Neuronal stem cell (in vitro differentiated cells): ENCODE measurements around the gene FNIP2.

ENCODE experiments used
- DNase-seq: peaks from one replicate; pipeline ENCODE4 v3.0.0-alpha.2; 2013; ENCODE audit warnings: low spot score
- H2AFZ ChIP-seq: one replicate; pipeline ENCODE4 v1.6.1; 2013; ENCODE audit warnings: mild to moderate bottlenecking, low read length, inconsistent platforms
- H2AK5ac ChIP-seq: 2 replicates; pipeline ENCODE4 v1.6.1; 2013; ENCODE audit warnings: low read depth, mild to moderate bottlenecking, inconsistent platforms, low read length, moderate library complexity, mixed read lengths
- H2BK120ac ChIP-seq: 2 replicates; pipeline ENCODE4 v1.6.1; 2013; ENCODE audit warnings: low read depth, mild to moderate bottlenecking, inconsistent platforms, low read length, moderate library complexity, mixed read lengths
- H2BK12ac ChIP-seq: one replicate; pipeline ENCODE4 v1.6.1; 2013; ENCODE audit warnings: low read length, inconsistent platforms
- H2BK15ac ChIP-seq: 2 replicates; pipeline ENCODE4 v1.6.1; 2013; ENCODE audit warnings: mild to moderate bottlenecking, low read length, inconsistent platforms, mixed read lengths
- H2BK5ac ChIP-seq: one replicate; pipeline ENCODE4 v1.6.1; 2013; ENCODE audit warnings: inconsistent platforms, mild to moderate bottlenecking, low read length, moderate library complexity
- H3K14ac ChIP-seq: one replicate; pipeline ENCODE4 v1.6.1; 2013; ENCODE audit warnings: low read length, inconsistent platforms
- H3K18ac ChIP-seq: 2 replicates; pipeline ENCODE4 v1.6.1; 2013; ENCODE audit warnings: low read length, inconsistent platforms
- H3K23ac ChIP-seq: 2 replicates; pipeline ENCODE4 v1.6.1; 2013; ENCODE audit warnings: low read depth, mild to moderate bottlenecking, mixed read lengths, low read length, inconsistent platforms; ENCODE audit not compliant: poor library complexity
- H3K27ac ChIP-seq: replicated peaks from 3 replicates; pipeline ENCODE4 v1.5.1; 2013; ENCODE audit warnings: low read length, inconsistent platforms
- H3K27me3 ChIP-seq, 3 experiments: 2 replicates each; pipeline ENCODE4 v1.6.1; 2013; ENCODE audit warnings: low read length in 3 of 3, mild to moderate bottlenecking in 2 of 3, inconsistent platforms in 1 of 3, low read depth in 1 of 3, mixed read lengths in 1 of 3, moderate library complexity in 1 of 3; ENCODE audit not compliant: control insufficient read depth in 3 of 3, insufficient read depth in 3 of 3
- H3K36me3 ChIP-seq, 2 donors: replicated peaks in 1 of 2; 2 replicates each; pipeline ENCODE4 v1.6.1; 2013; ENCODE audit warnings: low read length in 2 of 2; ENCODE audit not compliant: control insufficient read depth in 2 of 2, insufficient read depth in 2 of 2
- H3K4ac ChIP-seq: 2 replicates; pipeline ENCODE4 v1.6.1; 2013; ENCODE audit warnings: inconsistent platforms, mild to moderate bottlenecking, low read length, moderate library complexity
- H3K4me1 ChIP-seq, 2 donors: 1 replicate in 1 of 2; 2 replicates in 1 of 2; pipeline ENCODE4 v1.6.1; 2013; ENCODE audit warnings: low read length in 2 of 2, low read depth in 1 of 2; ENCODE audit not compliant: control insufficient read depth in 2 of 2, insufficient read depth in 1 of 2
- H3K4me2 ChIP-seq: one replicate; pipeline ENCODE4 v1.6.1; 2013; ENCODE audit warnings: mild to moderate bottlenecking, low read length, inconsistent platforms; ENCODE audit not compliant: insufficient read depth, poor library complexity, severe bottlenecking
- H3K4me3 ChIP-seq, 2 donors: 2 replicates each; pipeline ENCODE4 v1.5.1; 2013; ENCODE audit warnings: low read length in 2 of 2, mild to moderate bottlenecking in 2 of 2, inconsistent platforms in 1 of 2, moderate library complexity in 1 of 2
- H3K79me1 ChIP-seq: one replicate; pipeline ENCODE4 v1.6.1; 2013; ENCODE audit warnings: low read depth, mild to moderate bottlenecking, inconsistent platforms, low read length, moderate library complexity
- H3K9ac ChIP-seq: one replicate; pipeline ENCODE4 v1.6.1; 2013; ENCODE audit warnings: mild to moderate bottlenecking, low read depth, low read length, inconsistent platforms; ENCODE audit not compliant: poor library complexity
- H3K9me3 ChIP-seq, 2 donors: replicated peaks in 1 of 2; 2 replicates each; pipeline versions ENCODE3 to v1.6.1; 2013; ENCODE audit warnings: low read length in 2 of 2, mild to moderate bottlenecking in 2 of 2, inconsistent platforms in 1 of 2, low read depth in 1 of 2, mixed read lengths in 1 of 2, moderate library complexity in 1 of 2; ENCODE audit not compliant: control insufficient read depth in 2 of 2, insufficient read depth in 1 of 2
- H4K8ac ChIP-seq: one replicate; pipeline ENCODE4 v1.6.1; 2013; ENCODE audit warnings: low read depth, mild to moderate bottlenecking, inconsistent platforms, low read length, moderate library complexity
- H4K91ac ChIP-seq: one replicate; pipeline ENCODE4 v1.6.1; 2013; ENCODE audit warnings: low read length, low read depth, mild to moderate bottlenecking, inconsistent platforms; ENCODE audit not compliant: poor library complexity
- WGBS, 2 donors: extraction: QIAGEN DNeasy Blood & Tissue Kit; methylation state at CpG; one replicate each; pipeline ENCODE4 v1.1.7; 2013; ENCODE audit warnings: missing lambda C conversion rate in 2 of 2, mixed read lengths in 1 of 2; ENCODE audit not compliant: insufficient read length in 2 of 2, insufficient replicate concordance in 1 of 2; ENCODE audit errors: extremely low coverage in 2 of 2; 5-methylcytosine and 5-hydroxymethylcytosine counted together

FNIP2 gene

DNA sequence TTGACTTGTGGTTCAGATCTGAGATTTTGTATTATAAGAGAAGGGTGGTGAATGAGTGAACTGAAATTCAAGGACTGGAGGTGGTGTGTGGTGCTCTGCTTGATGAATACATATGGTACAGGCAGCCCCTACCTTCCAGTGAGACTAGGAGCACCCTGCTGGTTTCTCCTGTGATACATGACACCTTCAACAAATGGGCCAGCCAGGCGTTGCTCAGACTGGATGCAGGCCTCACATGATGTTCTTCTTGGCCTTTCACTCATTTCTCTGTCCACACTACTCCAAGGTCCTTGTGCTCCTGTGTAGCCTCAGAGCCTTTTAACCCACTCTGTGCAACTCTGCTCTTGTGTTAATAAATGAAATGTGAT lies 67.2 kb downstream of the FNIP2 start:
- no peak overlapping the region for H2AK5ac ChIP-seq
- no peak overlapping the region for H3K4ac ChIP-seq
- H3K23ac ChIP-seq: no peak overlapping the region
- no peak overlapping the region for H3K27ac ChIP-seq
- H3K18ac ChIP-seq: no peak overlapping the region
- H2BK5ac ChIP-seq: no peak overlapping the region
- DNase-seq: no peak
- no peak overlapping the region for H4K91ac ChIP-seq
- H2BK15ac ChIP-seq: no peak overlapping the region
- H3K27me3 ChIP-seq: no peaks in the 10 kb centered on the region
- no peak overlapping the region for H4K8ac ChIP-seq
- H3K4me1 ChIP-seq: peaks cover 0 to 3% of the 10 kb centered on the region in 2 donors
- H2BK120ac ChIP-seq: no peak overlapping the region
- peaks cover 0 to 68% of the 10 kb centered on the region in 2 donors for H3K36me3 ChIP-seq
- no peaks in the 10 kb centered on the region for H3K9me3 ChIP-seq
- H3K9ac ChIP-seq: no peak overlapping the region
- no peaks in the 10 kb centered on the region for H3K79me1 ChIP-seq
- no peak overlapping the region for H2BK12ac ChIP-seq
- H2AFZ ChIP-seq: no peak overlapping the region
- no peak overlapping the region for H3K4me3 ChIP-seq
- no CpG with 5 or more reads among the region's 1 CpG for WGBS, 2 donors
- H3K4me2 ChIP-seq: no peak overlapping the region
- H3K14ac ChIP-seq: no peak overlapping the region

DNA sequence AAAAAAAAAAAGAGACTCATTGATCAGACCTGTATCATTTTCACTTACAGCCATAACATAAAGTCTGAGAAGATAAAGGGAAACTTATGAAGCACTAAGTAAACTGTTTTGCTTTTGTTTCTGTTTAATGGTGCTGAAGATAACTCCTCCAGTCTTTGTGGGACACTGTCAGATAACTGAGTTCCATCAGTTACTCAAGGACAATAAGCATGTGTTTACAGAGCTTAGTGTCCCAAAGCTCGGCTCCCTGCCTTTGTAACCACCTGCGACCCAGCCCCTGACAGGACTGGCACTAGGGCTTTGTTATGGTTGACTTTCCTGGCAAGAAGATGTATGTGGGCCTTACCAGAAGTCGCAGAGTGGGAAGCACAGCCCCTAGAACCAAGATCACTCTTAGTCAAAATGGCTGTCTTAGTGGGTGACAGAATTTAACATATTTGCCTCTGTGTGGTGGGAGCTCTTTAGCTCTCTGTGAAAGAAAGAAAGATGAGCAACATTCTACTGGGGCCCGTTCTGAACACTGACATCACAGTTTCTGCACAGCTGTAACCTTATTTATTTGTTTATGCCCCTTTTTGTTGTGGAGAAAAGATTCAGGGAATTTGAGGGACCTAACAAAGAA lies 68.1 kb downstream of the FNIP2 start:
- Histone ChIP-seq H3K79me1 (no peaks in the 10 kb centered on the region), H3K14ac (no peak overlapping the region), H2AK5ac (no peak overlapping the region), H3K27me3 (no peaks in the 10 kb centered on the region), H3K36me3 (peaks cover 0 to 66% of the 10 kb centered on the region in 2 donors), H4K91ac (no peak overlapping the region), H3K9me3 (no peaks in the 10 kb centered on the region), H2BK5ac (no peak overlapping the region), H4K8ac (no peak overlapping the region), H3K4me3 (no peak overlapping the region), H3K4me1 (peaks cover 0 to 3% of the 10 kb centered on the region in 2 donors), H3K18ac (no peak overlapping the region), H2AFZ (no peak overlapping the region), H3K9ac (no peak overlapping the region), H3K4ac (no peak overlapping the region), H2BK12ac (no peak overlapping the region), H2BK120ac (no peak overlapping the region), H2BK15ac (no peak overlapping the region), H3K4me2 (no peak overlapping the region), H3K23ac (no peak overlapping the region), H3K27ac (no peak overlapping the region)
- WGBS, 2 donors: no CpG with 5 or more reads among the region's 4 CpGs
- no peak for DNase-seq

DNA sequence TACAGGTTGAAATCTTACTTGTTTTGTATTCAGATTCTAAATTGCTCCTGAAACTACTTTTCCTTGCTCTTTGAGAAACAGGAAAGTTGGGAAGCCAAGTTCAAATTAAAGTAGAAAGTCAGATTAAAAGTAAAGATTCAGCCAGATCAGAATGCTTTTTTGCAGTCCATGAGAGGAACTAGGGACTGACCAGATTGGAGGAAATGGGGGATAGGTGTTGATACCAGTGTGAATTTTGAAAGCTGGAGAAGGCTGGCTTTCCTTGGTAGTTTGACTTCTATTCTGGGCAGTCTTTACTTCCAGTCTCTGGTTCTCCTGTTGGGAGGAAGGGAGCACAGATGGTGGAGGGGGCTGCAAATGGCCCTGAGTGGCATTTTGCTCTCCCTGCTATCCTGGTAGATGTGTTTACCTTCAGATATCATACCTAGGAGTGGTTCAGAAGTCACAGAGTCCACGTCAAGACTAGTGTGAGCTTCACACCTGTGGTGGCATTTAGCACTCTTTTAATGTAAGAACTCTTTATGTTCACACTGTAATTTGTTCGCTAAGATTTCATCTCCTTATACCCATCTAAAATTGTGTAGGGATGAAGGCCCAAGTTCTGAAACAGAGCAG lies 68.8 kb downstream of the FNIP2 start:
- Histone ChIP-seq H4K91ac (no peak overlapping the region), H2BK5ac (no peak overlapping the region), H3K4me2 (no peak overlapping the region), H3K4me3 (no peak overlapping the region), H3K27ac (no peak overlapping the region), H3K36me3 (peaks cover 0 to 59% of the 10 kb centered on the region in 2 donors), H3K9me3 (no peaks in the 10 kb centered on the region), H4K8ac (no peak overlapping the region), H3K9ac (no peak overlapping the region), H2BK12ac (no peak overlapping the region), H2BK15ac (no peak overlapping the region), H2AK5ac (no peak overlapping the region), H3K79me1 (no peaks in the 10 kb centered on the region), H3K14ac (no peak overlapping the region), H3K23ac (no peak overlapping the region), H2AFZ (no peak overlapping the region), H2BK120ac (no peak overlapping the region), H3K4me1 (peaks cover 0 to 3% of the 10 kb centered on the region in 2 donors), H3K27me3 (no peaks in the 10 kb centered on the region), H3K18ac (no peak overlapping the region), H3K4ac (no peak overlapping the region)
- DNase-seq: no peak
- no CpG with 5 or more reads among the region's 2 CpGs for WGBS, 2 donors

DNA sequence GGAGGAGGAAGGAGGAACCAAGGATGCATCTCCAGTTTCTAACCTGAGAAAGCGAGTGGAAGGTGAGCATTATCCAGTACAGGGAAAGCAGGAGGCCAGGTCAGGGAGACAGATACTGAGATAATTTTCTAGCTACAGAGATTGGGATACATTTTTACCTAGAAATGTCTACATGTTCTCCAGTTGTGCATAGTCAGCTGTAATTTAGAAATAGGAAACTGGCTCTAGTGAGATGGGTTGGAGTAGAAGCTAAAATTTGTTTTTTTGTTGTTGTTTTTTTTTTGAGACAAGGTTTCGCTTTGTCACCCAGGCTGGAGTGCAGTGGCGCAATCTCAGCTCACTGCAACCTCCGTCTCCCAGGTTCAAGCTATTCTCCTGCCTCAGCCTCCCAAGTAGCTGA lies 71.3 kb downstream of the FNIP2 start:
- no peak overlapping the region for H3K4me3 ChIP-seq
- H3K4ac ChIP-seq: no peak overlapping the region
- no peak overlapping the region for H2BK5ac ChIP-seq
- no peak overlapping the region for H4K8ac ChIP-seq
- H3K27ac ChIP-seq: no peak overlapping the region
- no CpG with 5 or more reads among the region's 4 CpGs for WGBS, 2 donors
- no peak overlapping the region for H3K9ac ChIP-seq
- H2BK15ac ChIP-seq: no peak overlapping the region
- no peaks in the 10 kb centered on the region for H3K27me3 ChIP-seq
- no peak overlapping the region for H2AK5ac ChIP-seq
- no peak overlapping the region for H3K18ac ChIP-seq
- H2AFZ ChIP-seq: no peak overlapping the region
- H3K23ac ChIP-seq: no peak overlapping the region
- H3K36me3 ChIP-seq: peaks cover 0 to 51% of the 10 kb centered on the region in 2 donors
- no peak overlapping the region for H3K4me2 ChIP-seq
- no peak overlapping the region for H4K91ac ChIP-seq
- H3K9me3 ChIP-seq: no peaks in the 10 kb centered on the region
- no peak for DNase-seq
- no peaks in the 10 kb centered on the region for H3K79me1 ChIP-seq
- H3K4me1 ChIP-seq: peaks cover 0 to 3% of the 10 kb centered on the region in 2 donors
- no peak overlapping the region for H2BK12ac ChIP-seq
- no peak overlapping the region for H3K14ac ChIP-seq
- H2BK120ac ChIP-seq: no peak overlapping the region
